Measurements from ENCODE around the gene CRYM.
A peak's percentile ranks its signal among the peaks of the same experiment; 100 is the strongest.

CRYM gene

GRCh38 chr16:21284414-21284813 lies 6.3 kb upstream of the CRYM start:
- DNase-seq (ENCODE audit: low spot score): no peak
- no peak for TF ChIP-seq CTCF (IDR thresholded peaks at IDR 0.05; ENCODE audit: extremely low read depth, missing control alignments)

- peak; percentile 62 for DNase-seq (ENCODE audit: low spot score)
- TF ChIP-seq CTCF (IDR thresholded peaks at IDR 0.05; ENCODE audit: extremely low read depth, missing control alignments): peak; percentile 51
These were observed 5.6 kb upstream of the CRYM start for GRCh38 chr16:21283521-21284289.

- no peak for TF ChIP-seq CTCF (IDR thresholded peaks at IDR 0.05; ENCODE audit: extremely low read depth, missing control alignments)
- no peak for DNase-seq (ENCODE audit: low spot score)
These were observed 3.8 kb upstream of the CRYM start for GRCh38 chr16:21281698-21282389.

GRCh38 chr16:21279501-21279900 lies 1.4 kb upstream of the CRYM start:
- no peak for TF ChIP-seq CTCF (IDR thresholded peaks at IDR 0.05; ENCODE audit: extremely low read depth, missing control alignments)

GRCh38 chr16:21277045-21277926 lies 804 bp downstream of the CRYM start:
- no peak for DNase-seq (ENCODE audit: low spot score)
- no peak for TF ChIP-seq CTCF (IDR thresholded peaks at IDR 0.05; ENCODE audit: extremely low read depth, missing control alignments)

More at GRCh38 chr16:21279501-21279900, 1.4 kb upstream of the CRYM start:
- DNase-seq (ENCODE audit: low spot score): no peak

- TF ChIP-seq CTCF (IDR thresholded peaks at IDR 0.05; ENCODE audit: extremely low read depth, missing control alignments): no peak
- DNase-seq (ENCODE audit: low spot score): no peak
These were observed 2.0 kb downstream of the CRYM start for GRCh38 chr16:21276090-21276489.

All from GM20000 (cell line).